ENCODE data around the gene GDI1.

GRCh38 chrX:154417157-154417556 is 19.8 kb upstream of the GDI1 start:
- no peak for TF ChIP-seq CTCF (optimal IDR thresholded peaks at IDR 0.05 in 1 of 3, IDR thresholded peaks at IDR 0.05 in 1 of 3, conservative IDR thresholded peaks at IDR 0.05 in 1 of 3; ENCODE audit: extremely low read depth in 1 of 3, insufficient read depth in 2 of 3, low read length in 3 of 3)
- no peak for TF ChIP-seq EZH2 (IDR thresholded peaks at IDR 0.05; ENCODE audit: low read length)
